Measurements from ENCODE around the gene PRKG1. TPM values are rescaled to one million over a fixed set of nuclear protein-coding genes. Genes with fewer than 3 reads are reported as not detected.

Gene PRKG1
- total RNA-seq, 2 donors from 2014 or later: 1.3 to 2.7 TPM

DNA sequence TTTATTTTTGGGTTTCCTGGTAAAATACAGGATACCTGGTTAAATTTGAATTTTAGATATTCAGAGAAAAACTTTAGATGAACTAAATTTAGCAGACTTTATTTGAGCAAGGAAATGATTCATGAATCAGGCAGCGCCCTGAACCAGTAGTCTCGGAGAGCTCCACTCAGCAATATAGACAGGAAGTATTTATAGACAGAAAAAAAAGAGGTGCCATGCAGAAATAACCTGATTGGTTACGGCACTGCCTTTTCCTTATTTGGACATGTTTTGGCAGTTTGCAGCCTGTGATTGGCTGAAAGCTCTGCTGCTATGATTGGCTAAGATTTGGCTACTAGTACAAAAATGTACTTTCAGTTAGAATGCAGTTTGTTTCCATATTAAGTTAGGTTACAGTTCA lies 1041.5 kb downstream of the PRKG1 start:
- Mint-ChIP-seq H3K9me3 (no peaks in the 10 kb centered on the region), H3K27me3 (ENCODE audit: insufficient read depth) (no peaks in the 10 kb centered on the region), H3K4me3 (no peak overlapping the region), H3K4me1 (peaks cover 10% of the 10 kb centered on the region), H3K27ac (no peak overlapping the region), H3K36me3 (ENCODE audit: low read depth) (no peaks in the 10 kb centered on the region)
- H3K27me3 ChIP-seq (ENCODE audit: control insufficient read depth, insufficient read depth, low read length, poor library complexity, severe bottlenecking): no peaks in the 10 kb centered on the region
- H3K4me1 ChIP-seq (ENCODE audit: control insufficient read depth, insufficient read depth, low read length): no peaks in the 10 kb centered on the region
- H3K9me3 ChIP-seq (ENCODE audit: control insufficient read depth, low read length): no peaks in the 10 kb centered on the region
- TF ChIP-seq, protein P1, sequence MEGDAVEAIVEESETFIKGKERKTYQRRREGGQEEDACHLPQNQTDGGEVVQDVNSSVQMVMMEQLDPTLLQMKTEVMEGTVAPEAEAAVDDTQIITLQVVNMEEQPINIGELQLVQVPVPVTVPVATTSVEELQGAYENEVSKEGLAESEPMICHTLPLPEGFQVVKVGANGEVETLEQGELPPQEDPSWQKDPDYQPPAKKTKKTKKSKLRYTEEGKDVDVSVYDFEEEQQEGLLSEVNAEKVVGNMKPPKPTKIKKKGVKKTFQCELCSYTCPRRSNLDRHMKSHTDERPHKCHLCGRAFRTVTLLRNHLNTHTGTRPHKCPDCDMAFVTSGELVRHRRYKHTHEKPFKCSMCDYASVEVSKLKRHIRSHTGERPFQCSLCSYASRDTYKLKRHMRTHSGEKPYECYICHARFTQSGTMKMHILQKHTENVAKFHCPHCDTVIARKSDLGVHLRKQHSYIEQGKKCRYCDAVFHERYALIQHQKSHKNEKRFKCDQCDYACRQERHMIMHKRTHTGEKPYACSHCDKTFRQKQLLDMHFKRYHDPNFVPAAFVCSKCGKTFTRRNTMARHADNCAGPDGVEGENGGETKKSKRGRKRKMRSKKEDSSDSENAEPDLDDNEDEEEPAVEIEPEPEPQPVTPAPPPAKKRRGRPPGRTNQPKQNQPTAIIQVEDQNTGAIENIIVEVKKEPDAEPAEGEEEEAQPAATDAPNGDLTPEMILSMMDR (conservative IDR thresholded peaks at IDR 0.05): no peak
- no peak for DNase-seq
- 97% methylated on average over 3 of the region's 3 CpGs for WGBS, 2 experiments (ENCODE audit: insufficient coverage in 1 of 2, insufficient read length in 1 of 2)
- no peaks in the 10 kb centered on the region for H3K36me3 ChIP-seq (ENCODE audit: control insufficient read depth, insufficient read depth, low read length)
- H3K9ac ChIP-seq (ENCODE audit: extremely low read depth, low read length, poor library complexity, severe bottlenecking): no peak overlapping the region
- H3K27ac ChIP-seq (ENCODE audit: low read depth, low read length): no peak overlapping the region
- H3K4me3 ChIP-seq (ENCODE audit: low read length): no peak overlapping the region

DNA sequence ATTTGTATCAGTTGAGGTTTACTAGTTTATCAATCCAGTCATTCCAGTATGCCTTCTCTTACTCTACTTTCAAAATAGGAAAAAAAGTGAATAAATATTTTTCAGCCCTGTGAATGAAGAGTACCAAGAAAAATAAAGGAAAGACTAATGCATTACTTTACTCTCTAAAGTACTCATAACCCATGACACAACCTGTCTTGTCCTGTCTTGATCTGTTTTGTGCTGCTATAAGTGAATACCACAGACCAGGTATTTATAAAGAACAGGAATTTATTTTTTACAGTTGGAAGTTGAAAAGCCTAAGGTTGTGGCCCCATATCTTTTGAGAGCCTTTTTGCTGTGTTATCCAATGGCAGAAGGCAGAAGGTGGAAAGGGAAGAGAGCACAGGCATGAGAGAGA lies 1045.2 kb downstream of the PRKG1 start:
- no peaks in the 10 kb centered on the region for H3K4me1 Mint-ChIP-seq
- Histone ChIP-seq H3K27ac (ENCODE audit: low read depth, low read length) (no peak overlapping the region), H3K27me3 (ENCODE audit: control insufficient read depth, insufficient read depth, low read length, poor library complexity, severe bottlenecking) (no peaks in the 10 kb centered on the region), H3K36me3 (ENCODE audit: control insufficient read depth, insufficient read depth, low read length) (no peaks in the 10 kb centered on the region), H3K9ac (ENCODE audit: extremely low read depth, low read length, poor library complexity, severe bottlenecking) (no peak overlapping the region), H3K4me1 (ENCODE audit: control insufficient read depth, insufficient read depth, low read length) (no peaks in the 10 kb centered on the region), H3K4me3 (ENCODE audit: low read length) (no peak overlapping the region), H3K9me3 (ENCODE audit: control insufficient read depth, low read length) (no peaks in the 10 kb centered on the region)
- H3K27ac Mint-ChIP-seq: no peak overlapping the region
- no peak for DNase-seq
- no peaks in the 10 kb centered on the region for H3K27me3 Mint-ChIP-seq (ENCODE audit: insufficient read depth)
- no peak overlapping the region for H3K4me3 Mint-ChIP-seq
- H3K9me3 Mint-ChIP-seq: no peaks in the 10 kb centered on the region
- TF ChIP-seq, protein P1 (conservative IDR thresholded peaks at IDR 0.05): no peak
- H3K36me3 Mint-ChIP-seq (ENCODE audit: low read depth): no peaks in the 10 kb centered on the region

DNA sequence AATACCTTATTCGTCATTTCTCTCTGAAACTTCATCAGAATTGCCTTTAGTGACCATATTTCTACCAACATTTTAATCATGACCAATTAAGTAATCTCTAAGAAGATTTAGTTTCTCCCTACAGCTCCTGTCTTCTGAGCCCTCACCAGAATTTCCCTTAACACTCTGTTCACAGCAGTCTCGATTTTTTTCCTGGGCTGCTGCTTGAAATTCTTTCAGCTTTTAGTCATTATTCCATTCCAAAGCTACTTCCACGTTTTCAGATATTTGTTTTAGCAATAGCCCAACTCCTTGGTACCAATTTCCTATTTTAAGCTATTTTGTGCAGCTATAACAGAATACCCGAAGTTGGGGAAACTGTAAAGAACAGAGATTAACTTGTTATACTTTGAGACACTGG lies 1047.4 kb downstream of the PRKG1 start:
- H3K27me3 Mint-ChIP-seq (ENCODE audit: insufficient read depth): no peaks in the 10 kb centered on the region
- WGBS, 2 experiments (ENCODE audit: insufficient coverage in 1 of 2, insufficient read length in 1 of 2): 78 to 80% methylated on average over 3 to 4 of the region's 4 CpGs
- H3K4me3 Mint-ChIP-seq: no peak overlapping the region
- H3K9me3 Mint-ChIP-seq: no peaks in the 10 kb centered on the region
- H3K27ac Mint-ChIP-seq: no peak overlapping the region
- DNase-seq: no peak
- H3K27me3 ChIP-seq (ENCODE audit: control insufficient read depth, insufficient read depth, low read length, poor library complexity, severe bottlenecking): no peaks in the 10 kb centered on the region
- H3K4me1 ChIP-seq (ENCODE audit: control insufficient read depth, insufficient read depth, low read length): no peaks in the 10 kb centered on the region
- no peaks in the 10 kb centered on the region for H3K36me3 Mint-ChIP-seq (ENCODE audit: low read depth)
- no peaks in the 10 kb centered on the region for H3K36me3 ChIP-seq (ENCODE audit: control insufficient read depth, insufficient read depth, low read length)
- no peak overlapping the region for H3K27ac ChIP-seq (ENCODE audit: low read depth, low read length)
- TF ChIP-seq, protein P1 (conservative IDR thresholded peaks at IDR 0.05): no peak
- H3K9me3 ChIP-seq (ENCODE audit: control insufficient read depth, low read length): no peaks in the 10 kb centered on the region
- no peak overlapping the region for H3K4me3 ChIP-seq (ENCODE audit: low read length)
- H3K9ac ChIP-seq (ENCODE audit: extremely low read depth, low read length, poor library complexity, severe bottlenecking): no peak overlapping the region
- H3K4me1 Mint-ChIP-seq: no peaks in the 10 kb centered on the region
